ENCODE measurements around the gene PTPRG. TPM values are rescaled to one million over a fixed set of nuclear protein-coding genes. Genes with fewer than 3 reads are reported as not detected.

Gene PTPRG
- total and polyA plus RNA-seq, 8 donors = 50.9 to 88.4 (median 54.4) TPM

- DNase-seq (no peak), ATAC-seq (no peak)
- Histone ChIP-seq H3K36me3 (no peaks in the 10 kb centered on the region), H3K27ac (no peak overlapping the region), H3K27me3 (no peaks in the 10 kb centered on the region), H3K4me3 (no peak overlapping the region), H3K4me1 (peaks cover 17 to 26% of the 10 kb centered on the region in 2 donors), H3K9me3 (no peaks in the 10 kb centered on the region)
- no peak for TF ChIP-seq CTCF (IDR thresholded peaks at IDR 0.05)
- intact Hi-C loops (cut with DNase I) = no loop called here
These were observed 338.5 kb downstream of the PTPRG start for GRCh38 chr3:61899700-61900462.

DNA sequence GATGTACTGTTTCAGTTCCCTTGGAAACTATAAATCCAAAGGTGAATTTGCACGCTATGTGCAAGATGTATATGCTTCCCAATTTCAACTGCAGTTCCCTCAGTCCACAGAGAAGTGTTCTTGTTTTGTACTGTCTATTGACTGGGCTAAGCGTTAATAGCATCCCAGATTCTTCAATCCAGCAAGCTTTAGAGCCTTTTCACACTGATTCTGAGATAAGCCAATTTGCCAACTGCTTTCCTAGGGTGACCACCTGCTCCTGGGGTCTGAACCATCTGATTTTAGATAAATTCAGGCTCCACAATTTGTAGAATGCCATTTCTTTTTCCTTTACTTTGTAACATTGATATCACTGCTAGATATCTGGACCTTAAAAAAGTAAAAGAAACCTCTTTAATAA lies 340.1 kb downstream of the PTPRG start:
- H3K9me3 ChIP-seq = no peaks in the 10 kb centered on the region
- DNase-seq = no peak
- TF ChIP-seq CTCF (IDR thresholded peaks at IDR 0.05) = no peak
- intact Hi-C loops (cut with DNase I) = no loop called here
- H3K4me3 ChIP-seq = no peak overlapping the region
- H3K36me3 ChIP-seq = no peaks in the 10 kb centered on the region
- H3K27ac ChIP-seq = no peak overlapping the region
- no peaks in the 10 kb centered on the region for H3K27me3 ChIP-seq
- no peak for ATAC-seq
- H3K4me1 ChIP-seq = peaks cover 11 to 12% of the 10 kb centered on the region in 2 donors

DNA sequence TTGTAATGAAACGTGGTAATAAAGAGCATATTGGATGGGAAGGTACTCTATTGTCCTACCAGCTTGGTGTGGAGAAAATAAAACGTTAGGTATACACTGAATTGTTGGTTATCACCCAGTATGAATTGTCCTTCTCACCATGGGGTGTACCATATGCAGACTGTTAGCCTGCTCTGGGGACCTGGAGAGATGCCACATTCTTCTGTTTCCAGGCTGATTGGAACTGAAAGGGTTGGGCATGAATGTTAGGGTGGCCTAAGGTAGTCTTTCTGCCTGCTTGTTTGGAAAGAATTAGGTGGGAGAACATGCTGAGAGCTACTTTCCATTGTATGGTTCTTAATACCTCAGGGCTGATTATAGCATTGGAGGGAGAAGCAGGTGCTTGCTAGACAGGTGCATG lies 340.6 kb downstream of the PTPRG start:
- ATAC-seq (no peak), DNase-seq (no peak)
- TF ChIP-seq CTCF (IDR thresholded peaks at IDR 0.05) = no peak
- Histone ChIP-seq H3K36me3 (no peaks in the 10 kb centered on the region), H3K27me3 (no peaks in the 10 kb centered on the region), H3K4me3 (no peak overlapping the region), H3K4me1 (peaks cover 11 to 12% of the 10 kb centered on the region in 2 donors), H3K9me3 (no peaks in the 10 kb centered on the region), H3K27ac (no peak overlapping the region)
- intact Hi-C loops (cut with DNase I) = no loop called here

DNA sequence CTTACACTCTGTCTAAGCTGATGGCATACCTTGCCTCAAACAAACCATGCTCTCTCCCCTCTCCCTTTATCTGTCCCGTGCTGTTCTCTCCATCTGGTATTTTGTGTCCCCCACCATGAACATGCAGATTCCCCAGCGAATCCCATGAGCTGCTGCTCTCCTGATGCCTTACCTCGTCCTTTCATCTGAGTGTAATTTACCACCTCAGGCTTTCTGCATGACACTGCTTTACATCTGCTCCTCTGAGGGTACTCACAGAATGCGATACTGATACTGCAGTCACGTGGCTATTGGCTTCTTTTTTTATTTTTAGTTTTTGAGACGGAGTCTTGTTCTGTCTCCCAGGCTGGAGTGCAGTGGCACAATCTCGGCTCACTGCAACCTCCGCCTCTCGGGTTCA lies 341.7 kb downstream of the PTPRG start:
- intact Hi-C loops (cut with DNase I) = no loop called here
- ATAC-seq (no peak), DNase-seq (no peak)
- no peak overlapping the region for H3K4me3 ChIP-seq
- H3K36me3 ChIP-seq = no peaks in the 10 kb centered on the region
- TF ChIP-seq CTCF (IDR thresholded peaks at IDR 0.05) = no peak
- no peaks in the 10 kb centered on the region for H3K27me3 ChIP-seq
- peaks cover 11 to 12% of the 10 kb centered on the region in 2 donors for H3K4me1 ChIP-seq
- H3K9me3 ChIP-seq = no peaks in the 10 kb centered on the region
- H3K27ac ChIP-seq = no peak overlapping the region

DNA sequence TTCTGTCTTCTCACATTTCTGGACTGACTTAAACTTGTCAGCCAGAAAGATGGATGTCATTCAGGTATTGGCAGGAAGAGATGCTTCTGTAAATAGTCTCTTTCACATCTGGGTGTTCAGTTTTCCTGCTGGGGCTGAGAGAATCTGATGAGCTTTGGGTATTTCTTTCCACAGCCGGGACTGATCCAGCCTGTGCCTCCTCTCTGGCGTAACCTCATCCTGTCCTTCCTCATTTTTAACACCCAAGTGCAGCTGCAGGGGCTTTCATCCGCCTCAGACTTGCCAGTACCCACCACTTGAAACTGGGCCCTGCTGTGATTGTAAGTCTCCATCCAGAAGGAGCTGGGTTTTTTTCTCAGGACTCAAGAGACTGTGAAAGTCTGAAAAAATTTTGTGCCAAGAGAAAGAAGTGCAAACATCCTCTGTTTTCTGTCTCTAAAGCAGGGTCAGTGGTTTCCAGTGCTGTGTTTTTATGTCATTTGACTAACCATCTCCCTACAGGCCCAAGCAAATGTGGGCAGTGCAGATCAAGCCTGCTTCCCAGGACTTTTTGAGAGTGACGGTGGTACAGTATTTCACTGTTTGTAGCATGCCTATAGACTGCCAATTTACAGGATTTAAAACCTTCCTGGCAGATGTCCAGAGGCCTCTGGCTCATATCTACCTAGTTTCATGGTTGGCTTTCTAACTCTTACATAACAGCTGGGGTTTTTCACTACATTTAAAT lies 342.7 kb downstream of the PTPRG start:
- no peaks in the 10 kb centered on the region for H3K27me3 ChIP-seq
- no peaks in the 10 kb centered on the region for H3K9me3 ChIP-seq
- no peak overlapping the region for H3K4me3 ChIP-seq
- peak in 1 of 4 donors; percentile 42 for DNase-seq
- H3K27ac ChIP-seq = peak overlapping the region in 1 of 2 donors; percentile 42
- intact Hi-C loops (cut with DNase I) = no loop called here
- peaks cover 12 to 13% of the 10 kb centered on the region in 2 donors for H3K4me1 ChIP-seq
- TF ChIP-seq CTCF (IDR thresholded peaks at IDR 0.05) = no peak
- ATAC-seq = peak; percentile 44
- H3K36me3 ChIP-seq = no peaks in the 10 kb centered on the region

All from left lung (tissue), 10 donors.